ENCODE measurements around the gene NR2C1.

- TF ChIP-seq CTCF (IDR thresholded peaks at IDR 0.05; ENCODE audit: low read depth, low read length) (no peak), EZH2phosphoT487 (IDR thresholded peaks at IDR 0.05; ENCODE audit: low read depth) (no peak)
Observed at GRCh38 chr12:95118788-95119179, 45.4 kb upstream of the NR2C1 start.
